Mesenchymal stem cell (in vitro differentiated cells and primary cell): ENCODE measurements around the gene GLYATL1.

Experiments used
- DNase-seq: peaks from one replicate; pipeline ENCODE4 v3.0.0-alpha.2; 2013
- H2AFZ ChIP-seq: one replicate; pipeline ENCODE4 v1.6.1; 2013; ENCODE audit warnings: low read depth, mild to moderate bottlenecking, control low read depth, inconsistent platforms, low read length, moderate library complexity
- H2AK5ac ChIP-seq: 2 replicates; pipeline ENCODE4 v1.6.1; 2013; ENCODE audit warnings: low read length, moderate library complexity, mild to moderate bottlenecking, inconsistent platforms; ENCODE audit not compliant: severe bottlenecking
- H2BK120ac ChIP-seq: one replicate; pipeline ENCODE4 v1.6.1; 2013; ENCODE audit warnings: low read depth, mild to moderate bottlenecking, inconsistent platforms, low read length, moderate library complexity
- H2BK12ac ChIP-seq, 2 experiments: one replicate each; pipeline ENCODE4 v1.6.1; 2013; ENCODE audit warnings: inconsistent platforms in 2 of 2, low read length in 2 of 2, mild to moderate bottlenecking in 2 of 2, moderate library complexity in 2 of 2, control low read depth in 1 of 2
- H2BK15ac ChIP-seq: one replicate; pipeline ENCODE4 v1.6.1; 2013; ENCODE audit warnings: mild to moderate bottlenecking, low read depth, inconsistent platforms; ENCODE audit not compliant: poor library complexity, severe bottlenecking
- H2BK5ac ChIP-seq: 2 replicates; pipeline ENCODE4 v1.6.1; 2013; ENCODE audit warnings: low read depth, mild to moderate bottlenecking, low read length, control low read depth, inconsistent platforms; ENCODE audit not compliant: poor library complexity, severe bottlenecking
- H3K14ac ChIP-seq, 2 experiments: one replicate each; pipeline ENCODE4 v1.6.1; 2013; ENCODE audit warnings: inconsistent platforms in 2 of 2, low read length in 2 of 2, control low read depth in 1 of 2, mild to moderate bottlenecking in 1 of 2, moderate library complexity in 1 of 2
- H3K18ac ChIP-seq, 2 experiments: one replicate each; pipeline ENCODE4 v1.6.1; 2013; ENCODE audit warnings: inconsistent platforms in 2 of 2, low read length in 2 of 2, control low read depth in 1 of 2, low read depth in 1 of 2, mild to moderate bottlenecking in 1 of 2
- H3K23ac ChIP-seq, 2 experiments: one replicate each; pipeline ENCODE4 v1.6.1; 2013; ENCODE audit warnings: inconsistent platforms in 2 of 2, low read length in 2 of 2, mild to moderate bottlenecking in 2 of 2, moderate library complexity in 2 of 2, control low read depth in 1 of 2
- H3K27ac ChIP-seq: 2 replicates; pipeline ENCODE4 v1.5.1; 2013; ENCODE audit warnings: mild to moderate bottlenecking, moderate library complexity, low read length, control low read depth, inconsistent platforms; ENCODE audit not compliant: poor library complexity, severe bottlenecking
- H3K27me3 ChIP-seq, 2 experiments: 2 replicates each; pipeline versions ENCODE4 v1.6.1 to v1.7.0; 2013; ENCODE audit warnings: low read length in 2 of 2, mild to moderate bottlenecking in 2 of 2, moderate library complexity in 2 of 2, control low read depth in 1 of 2, inconsistent platforms in 1 of 2; ENCODE audit not compliant: control insufficient read depth in 1 of 2, insufficient read depth in 1 of 2
- H3K36me3 ChIP-seq, 2 experiments: 2 replicates each; pipeline versions ENCODE4 v1.6.1 to v1.7.0; 2013; ENCODE audit warnings: low read length in 2 of 2, control low read depth in 1 of 2, inconsistent platforms in 1 of 2, low read depth in 1 of 2, mild to moderate bottlenecking in 1 of 2; ENCODE audit not compliant: insufficient read depth in 2 of 2, control insufficient read depth in 1 of 2
- H3K4ac ChIP-seq, 2 experiments: one replicate each; pipeline ENCODE4 v1.6.1; 2013; ENCODE audit warnings: inconsistent platforms in 2 of 2, low read length in 2 of 2, mild to moderate bottlenecking in 2 of 2, moderate library complexity in 2 of 2, control low read depth in 1 of 2, low read depth in 1 of 2
- H3K4me1 ChIP-seq: 2 replicates; pipeline ENCODE4 v1.6.1; 2013; ENCODE audit warnings: low read depth, low read length, control low read depth; ENCODE audit not compliant: control insufficient read depth, insufficient read depth
- H3K4me2 ChIP-seq: 2 replicates; pipeline ENCODE4 v1.6.1; 2013; ENCODE audit warnings: low read length, mild to moderate bottlenecking, inconsistent platforms; ENCODE audit not compliant: poor library complexity, severe bottlenecking
- H3K4me3 ChIP-seq, 2 experiments: 2 replicates each; pipeline versions ENCODE4 v1.5.1 to v1.7.0; 2013; ENCODE audit warnings: low read length in 2 of 2, mild to moderate bottlenecking in 2 of 2, control low read depth in 1 of 2, low read depth in 1 of 2; ENCODE audit not compliant: insufficient read depth in 1 of 2
- H3K79me1 ChIP-seq: replicated peaks from 2 replicates; pipeline ENCODE4 v1.6.1; 2013; ENCODE audit warnings: mild to moderate bottlenecking, control low read depth, low read length, inconsistent platforms; ENCODE audit not compliant: poor library complexity, severe bottlenecking
- H3K9ac ChIP-seq: 2 replicates; pipeline ENCODE4 v1.7.0; 2013; ENCODE audit warnings: mild to moderate bottlenecking, low read length, moderate library complexity
- H3K9me3 ChIP-seq: 2 replicates; pipeline ENCODE4 v1.7.0; 2013; ENCODE audit warnings: mild to moderate bottlenecking, low read length; ENCODE audit not compliant: control insufficient read depth
- H4K8ac ChIP-seq: one replicate; pipeline ENCODE4 v1.6.1; 2013; ENCODE audit warnings: inconsistent platforms, mild to moderate bottlenecking, low read length, moderate library complexity
- H4K91ac ChIP-seq: one replicate; pipeline ENCODE4 v1.6.1; 2013; ENCODE audit warnings: mild to moderate bottlenecking, low read length, inconsistent platforms
- whole genome bisulfite sequencing: methylation state at CpG from one replicate; pipeline ENCODE4 v1.1.7; 2013; ENCODE audit warnings: mixed read lengths; 5-methylcytosine and 5-hydroxymethylcytosine counted together

GLYATL1 gene

DNA sequence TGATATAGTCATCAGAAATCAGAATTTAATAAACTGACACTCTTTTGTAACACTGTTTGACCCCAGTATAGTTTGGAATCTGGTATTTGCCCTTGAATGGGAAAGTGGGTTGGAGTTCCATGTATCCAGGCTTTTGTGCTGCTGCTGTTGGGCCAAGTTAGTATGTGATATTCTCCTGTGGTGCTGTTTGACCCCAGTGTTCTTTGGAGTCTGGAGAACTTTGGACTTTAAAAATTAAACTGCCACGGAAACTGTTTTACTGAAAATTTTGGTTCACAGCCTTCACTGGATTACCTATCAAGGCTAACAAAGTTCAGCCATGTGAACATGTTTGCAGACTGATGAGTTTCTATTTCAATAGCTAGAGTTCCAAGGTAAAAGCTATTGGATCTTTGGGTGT is 740 bp downstream of the GLYATL1 start:
- no peak for DNase-seq
- no peaks in the 10 kb centered on the region for H3K4me1 ChIP-seq
- no peak overlapping the region for H3K4ac ChIP-seq
- no peak overlapping the region for H3K27ac ChIP-seq
- no peak overlapping the region for H2AK5ac ChIP-seq
- WGBS: 100% methylated on average over 1 of the region's 1 CpG
- no peaks in the 10 kb centered on the region for H3K36me3 ChIP-seq
- no peak overlapping the region for H3K14ac ChIP-seq
- H3K23ac ChIP-seq: no peak overlapping the region
- no peaks in the 10 kb centered on the region for H3K9me3 ChIP-seq
- no peak overlapping the region for H4K8ac ChIP-seq
- H2AFZ ChIP-seq: no peak overlapping the region
- no peak overlapping the region for H2BK15ac ChIP-seq
- no peak overlapping the region for H3K9ac ChIP-seq
- H3K79me1 ChIP-seq: no peaks in the 10 kb centered on the region
- H2BK12ac ChIP-seq: no peak overlapping the region
- H3K4me2 ChIP-seq: no peak overlapping the region
- no peak overlapping the region for H3K4me3 ChIP-seq
- H2BK120ac ChIP-seq: no peak overlapping the region
- H3K27me3 ChIP-seq: peaks cover 0 to 3% of the 10 kb centered on the region in 2 experiments
- no peak overlapping the region for H3K18ac ChIP-seq
- H2BK5ac ChIP-seq: no peak overlapping the region
- H4K91ac ChIP-seq: no peak overlapping the region

DNA sequence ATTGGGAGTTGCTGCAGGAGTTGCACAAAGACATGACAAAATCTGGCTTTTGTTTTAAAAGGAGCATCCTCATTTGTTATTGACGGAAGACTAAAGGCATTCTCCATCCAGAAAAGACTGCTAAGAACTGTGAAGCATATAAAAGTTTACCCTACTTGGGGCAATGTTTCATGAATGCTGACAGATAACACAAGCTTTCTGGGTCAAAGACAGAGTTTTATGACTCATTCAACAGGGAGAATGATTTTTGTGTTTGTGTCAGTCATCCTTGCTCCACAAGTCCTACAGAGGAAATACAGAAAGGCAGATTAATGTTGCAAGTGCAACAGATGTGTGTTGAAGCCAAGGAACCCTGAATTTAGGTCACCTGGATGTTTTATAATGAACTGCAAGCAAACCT is 2.5 kb downstream of the GLYATL1 start:
- Histone ChIP-seq H3K23ac (no peak overlapping the region), H3K9me3 (no peaks in the 10 kb centered on the region), H3K36me3 (no peaks in the 10 kb centered on the region), H3K4me1 (no peaks in the 10 kb centered on the region), H2AFZ (no peak overlapping the region), H3K9ac (no peak overlapping the region), H3K4me2 (no peak overlapping the region), H4K8ac (no peak overlapping the region), H3K18ac (no peak overlapping the region), H3K27me3 (peaks cover 0 to under 1% of the 10 kb centered on the region in 2 experiments), H3K14ac (no peak overlapping the region), H3K79me1 (no peaks in the 10 kb centered on the region), H4K91ac (no peak overlapping the region), H3K4ac (no peak overlapping the region), H2AK5ac (no peak overlapping the region), H3K4me3 (no peak overlapping the region), H2BK15ac (no peak overlapping the region), H2BK12ac (no peak overlapping the region), H3K27ac (no peak overlapping the region), H2BK120ac (no peak overlapping the region), H2BK5ac (no peak overlapping the region)
- no CpG with 5 or more reads among the region's 1 CpG for WGBS
- DNase-seq: no peak

DNA sequence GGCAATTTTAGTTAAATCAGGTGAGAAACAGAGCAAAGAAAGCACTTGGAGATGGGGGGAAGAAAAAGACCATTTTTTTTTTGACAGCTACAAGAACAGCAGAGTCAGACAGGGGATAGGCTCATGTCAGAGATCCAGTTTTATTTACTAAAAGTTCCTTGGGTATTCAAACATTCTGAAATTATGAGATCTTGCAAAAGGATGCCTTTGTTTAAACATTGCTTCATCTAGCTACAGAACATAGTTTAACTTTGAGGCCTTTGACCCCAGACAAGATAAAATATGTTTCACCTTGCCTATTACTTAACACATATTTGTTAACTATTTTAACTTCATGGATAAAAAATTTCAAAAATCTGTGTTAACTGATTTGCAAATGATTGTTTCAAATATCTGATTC is 6.4 kb downstream of the GLYATL1 start:
- H3K9me3 ChIP-seq: no peaks in the 10 kb centered on the region
- no peak overlapping the region for H3K4me3 ChIP-seq
- no peak overlapping the region for H2BK5ac ChIP-seq
- no peak overlapping the region for H2BK120ac ChIP-seq
- H2BK12ac ChIP-seq: no peak overlapping the region
- no peak overlapping the region for H3K23ac ChIP-seq
- no peak overlapping the region for H3K9ac ChIP-seq
- no peaks in the 10 kb centered on the region for H3K27me3 ChIP-seq
- no peak overlapping the region for H3K18ac ChIP-seq
- no peak overlapping the region for H2AFZ ChIP-seq
- H3K4me2 ChIP-seq: no peak overlapping the region
- H3K4ac ChIP-seq: no peak overlapping the region
- H3K79me1 ChIP-seq: no peaks in the 10 kb centered on the region
- no peak overlapping the region for H3K27ac ChIP-seq
- no peaks in the 10 kb centered on the region for H3K4me1 ChIP-seq
- H4K91ac ChIP-seq: no peak overlapping the region
- H2AK5ac ChIP-seq: no peak overlapping the region
- no peak overlapping the region for H3K14ac ChIP-seq
- no peak for DNase-seq
- H4K8ac ChIP-seq: no peak overlapping the region
- no peaks in the 10 kb centered on the region for H3K36me3 ChIP-seq
- H2BK15ac ChIP-seq: no peak overlapping the region

DNA sequence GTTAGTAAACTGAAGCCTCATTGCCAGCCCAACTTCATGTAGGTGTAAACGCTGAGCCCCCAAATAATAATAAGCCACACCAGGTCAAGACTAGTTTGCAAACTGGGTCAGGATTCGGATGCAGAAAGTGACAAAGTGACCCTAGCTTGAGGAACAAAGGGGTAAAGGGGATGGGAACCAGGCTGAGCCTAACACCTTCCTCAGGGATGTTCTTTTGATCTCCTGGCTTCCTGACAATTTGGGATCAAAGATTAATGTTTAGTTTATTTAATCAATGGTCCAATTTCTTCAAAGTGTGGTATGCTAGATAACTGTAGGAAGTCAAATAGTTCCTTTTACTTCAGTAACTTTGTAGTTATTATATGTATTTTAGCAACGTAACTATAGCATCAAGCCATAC is 9.9 kb downstream of the GLYATL1 start:
- H2AFZ ChIP-seq: no peak overlapping the region
- no peak overlapping the region for H2BK15ac ChIP-seq
- H3K9ac ChIP-seq: no peak overlapping the region
- WGBS: 46% methylated on average over 1 of the region's 3 CpGs
- no peaks in the 10 kb centered on the region for H3K4me1 ChIP-seq
- H3K4me3 ChIP-seq: no peak overlapping the region
- H4K91ac ChIP-seq: no peak overlapping the region
- DNase-seq: no peak
- H2AK5ac ChIP-seq: no peak overlapping the region
- no peak overlapping the region for H2BK5ac ChIP-seq
- H3K4ac ChIP-seq: no peak overlapping the region
- no peak overlapping the region for H3K18ac ChIP-seq
- no peaks in the 10 kb centered on the region for H3K36me3 ChIP-seq
- H3K27ac ChIP-seq: no peak overlapping the region
- no peak overlapping the region for H4K8ac ChIP-seq
- no peak overlapping the region for H3K14ac ChIP-seq
- H2BK120ac ChIP-seq: no peak overlapping the region
- H3K23ac ChIP-seq: no peak overlapping the region
- H3K79me1 ChIP-seq: no peaks in the 10 kb centered on the region
- no peaks in the 10 kb centered on the region for H3K27me3 ChIP-seq
- H2BK12ac ChIP-seq: no peak overlapping the region
- no peaks in the 10 kb centered on the region for H3K9me3 ChIP-seq
- H3K4me2 ChIP-seq: no peak overlapping the region
